GM12892 (cell line): Measurements from ENCODE around the gene RFNG.

Experiments
- POLR2A ChIP-seq: IDR thresholded peaks from 2 replicates; pipeline ENCODE4 v1.6.1; 2011; ENCODE audit warnings: low read depth, low read length, control low read depth
- TAF1 ChIP-seq: IDR thresholded peaks from 2 replicates; pipeline ENCODE4 v1.6.1; 2011; ENCODE audit warnings: low read depth, mild to moderate bottlenecking, control low read depth, low read length, borderline replicate concordance

DNA sequence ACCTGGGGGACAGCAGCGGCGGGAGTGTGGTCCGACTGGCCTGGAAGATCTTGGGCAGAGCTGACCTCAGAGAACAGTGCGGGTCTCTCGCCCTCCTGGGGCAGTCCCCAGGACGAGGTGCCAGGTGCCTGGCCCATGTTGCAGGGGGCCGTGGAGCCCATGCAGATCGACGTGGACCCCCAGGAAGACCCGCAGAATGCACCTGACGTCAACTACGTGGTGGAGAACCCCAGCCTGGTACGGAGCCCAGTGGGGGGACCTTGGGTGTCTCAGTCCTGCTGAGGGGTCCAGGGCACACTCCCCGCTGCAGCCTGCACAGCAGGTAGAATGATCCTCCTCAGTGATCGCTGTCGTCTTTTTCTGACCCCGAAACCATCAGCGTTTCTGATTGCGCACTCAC lies 1.5 kb upstream of the RFNG start:
- no peak for TF ChIP-seq POLR2A
- TF ChIP-seq TAF1, result no peak
